Colonic mucosa (tissue), 4 donors: ENCODE measurements around the gene SLC35C1. TPM values are rescaled to one million over a fixed set of nuclear protein-coding genes. Genes with fewer than 3 reads are reported as not detected.

ENCODE experiments used
- DNase-seq: peaks from one replicate; pipeline ENCODE4 v3.0.0-alpha.2; 2020
- H3K27ac ChIP-seq: fragments of 200-600 bp; one replicate; pipeline ENCODE4 v1.8.0; 2021
- H3K27me3 ChIP-seq: fragments of 200-600 bp; one replicate; pipeline ENCODE4 v1.8.0; 2021
- H3K36me3 ChIP-seq: fragments of 200-600 bp; one replicate; pipeline ENCODE4 v1.8.0; 2021
- H3K4me1 ChIP-seq: fragments of 200-600 bp; one replicate; pipeline ENCODE4 v1.8.0; 2021; ENCODE audit warnings: mild to moderate bottlenecking
- H3K4me3 ChIP-seq: fragments of 200-600 bp; one replicate; pipeline ENCODE4 v1.8.0; 2021
- H3K9ac ChIP-seq, 2 donors: one replicate each; pipeline ENCODE4 v1.7.0; 2013; ENCODE audit warnings: control low read depth in 2 of 2, low read depth in 2 of 2, low read length in 2 of 2
- H3K9me3 ChIP-seq: fragments of 200-600 bp; one replicate; pipeline ENCODE4 v1.8.0; 2021
- intact Hi-C: fragments of 100-400 bp; cut with DNase I; formaldehyde crosslinking; loops from one replicate; pipeline ENCODE4 v1.14.1; 2022
- total RNA-seq, 2 donors: library from RNA; stranded (reverse); fragmentation: NEBNext Ultra II Directional in 1 of 2; extraction: Animal tissue kit (Norgen Biotek cat#: 25700) in 1 of 2; gene quantifications; one replicate each; pipeline ENCODE4 v1.2.1, GENCODE V29; 2021
- TF ChIP-seq, protein P1 (sequence below): fragments of 200-600 bp; IDR thresholded peaks from one replicate; pipeline ENCODE4 v1.8.0; 2022; ENCODE audit warnings: antibody characterized with exemption, mild to moderate bottlenecking
- donor health status: healthy.
- donor health status: DM: no; HTN: no; CAD: no.
- donor health status: DM: no; HTN: no; CAD: no.

Gene SLC35C1
- total RNA-seq, 2 donors from 2014 or later: 37.5 to 45.2 TPM

DNA sequence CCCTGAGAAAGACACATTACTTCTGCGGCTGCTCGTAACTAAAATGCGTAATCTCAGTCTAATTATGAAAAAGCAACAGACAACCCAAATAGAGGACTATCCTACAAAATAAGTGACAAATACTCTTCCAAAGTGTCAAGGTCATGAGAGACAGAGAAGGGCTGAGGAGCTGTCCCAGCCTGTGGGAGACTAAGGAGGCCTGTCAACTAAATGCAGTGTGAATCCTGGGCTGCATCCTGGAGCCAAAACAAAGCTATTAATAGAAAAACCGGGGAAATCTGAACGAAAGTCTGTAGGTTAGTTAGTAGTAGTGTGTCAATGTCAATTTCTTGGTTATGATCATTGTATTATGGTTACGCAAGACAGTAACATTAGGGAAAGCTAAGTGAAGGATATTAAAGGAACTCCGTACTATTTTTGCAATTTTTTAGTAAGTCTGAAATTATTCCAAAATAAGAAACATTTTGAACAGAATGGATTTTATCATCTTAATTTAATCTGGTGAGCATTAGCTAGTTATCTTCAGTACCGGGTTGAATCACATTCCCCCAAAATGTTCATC, 39.8 kb upstream of the SLC35C1 start:
- intact Hi-C loops: loop anchor here (10.0 kb wide), 1 partner anchor 420 kb away; no protein-coding TSS in a partner anchor
- no peak for DNase-seq
- no peak overlapping the region for H3K4me3 ChIP-seq
- H3K27ac ChIP-seq: no peak overlapping the region
- no peaks in the 10 kb centered on the region for H3K4me1 ChIP-seq
- H3K9ac ChIP-seq: no peak overlapping the region
- H3K9me3 ChIP-seq: no peaks in the 10 kb centered on the region
- TF ChIP-seq, protein P1, sequence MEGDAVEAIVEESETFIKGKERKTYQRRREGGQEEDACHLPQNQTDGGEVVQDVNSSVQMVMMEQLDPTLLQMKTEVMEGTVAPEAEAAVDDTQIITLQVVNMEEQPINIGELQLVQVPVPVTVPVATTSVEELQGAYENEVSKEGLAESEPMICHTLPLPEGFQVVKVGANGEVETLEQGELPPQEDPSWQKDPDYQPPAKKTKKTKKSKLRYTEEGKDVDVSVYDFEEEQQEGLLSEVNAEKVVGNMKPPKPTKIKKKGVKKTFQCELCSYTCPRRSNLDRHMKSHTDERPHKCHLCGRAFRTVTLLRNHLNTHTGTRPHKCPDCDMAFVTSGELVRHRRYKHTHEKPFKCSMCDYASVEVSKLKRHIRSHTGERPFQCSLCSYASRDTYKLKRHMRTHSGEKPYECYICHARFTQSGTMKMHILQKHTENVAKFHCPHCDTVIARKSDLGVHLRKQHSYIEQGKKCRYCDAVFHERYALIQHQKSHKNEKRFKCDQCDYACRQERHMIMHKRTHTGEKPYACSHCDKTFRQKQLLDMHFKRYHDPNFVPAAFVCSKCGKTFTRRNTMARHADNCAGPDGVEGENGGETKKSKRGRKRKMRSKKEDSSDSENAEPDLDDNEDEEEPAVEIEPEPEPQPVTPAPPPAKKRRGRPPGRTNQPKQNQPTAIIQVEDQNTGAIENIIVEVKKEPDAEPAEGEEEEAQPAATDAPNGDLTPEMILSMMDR: no peak
- no peaks in the 10 kb centered on the region for H3K36me3 ChIP-seq
- no peaks in the 10 kb centered on the region for H3K27me3 ChIP-seq

DNA sequence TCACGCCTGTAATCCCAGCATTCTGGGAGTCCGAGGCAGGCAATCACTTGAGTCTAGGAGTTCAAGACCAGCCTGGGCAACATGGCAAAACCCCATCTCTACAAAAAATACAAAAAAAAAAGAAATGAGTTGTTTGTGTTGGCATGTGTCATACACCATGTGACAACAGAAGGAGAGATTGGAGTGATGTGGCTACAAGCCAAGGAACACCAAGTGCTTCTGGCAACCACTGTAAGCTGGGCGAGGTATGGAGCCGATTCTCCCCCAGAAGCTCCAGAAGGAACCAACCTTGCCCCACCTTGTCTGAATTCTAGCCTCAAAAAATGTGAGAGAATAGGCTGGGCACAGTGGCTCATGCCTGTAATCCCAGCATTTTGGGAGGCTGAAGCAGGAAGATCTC, 39.1 kb upstream of the SLC35C1 start:
- TF ChIP-seq, protein P1: no peak
- H3K27ac ChIP-seq: no peak overlapping the region
- no peaks in the 10 kb centered on the region for H3K36me3 ChIP-seq
- DNase-seq: no peak
- no peaks in the 10 kb centered on the region for H3K27me3 ChIP-seq
- intact Hi-C loops: loop anchor here (10.0 kb wide), 1 partner anchor 421 kb away; no protein-coding TSS in a partner anchor
- no peak overlapping the region for H3K9ac ChIP-seq
- H3K4me1 ChIP-seq: no peaks in the 10 kb centered on the region
- H3K4me3 ChIP-seq: no peak overlapping the region
- H3K9me3 ChIP-seq: no peaks in the 10 kb centered on the region

DNA sequence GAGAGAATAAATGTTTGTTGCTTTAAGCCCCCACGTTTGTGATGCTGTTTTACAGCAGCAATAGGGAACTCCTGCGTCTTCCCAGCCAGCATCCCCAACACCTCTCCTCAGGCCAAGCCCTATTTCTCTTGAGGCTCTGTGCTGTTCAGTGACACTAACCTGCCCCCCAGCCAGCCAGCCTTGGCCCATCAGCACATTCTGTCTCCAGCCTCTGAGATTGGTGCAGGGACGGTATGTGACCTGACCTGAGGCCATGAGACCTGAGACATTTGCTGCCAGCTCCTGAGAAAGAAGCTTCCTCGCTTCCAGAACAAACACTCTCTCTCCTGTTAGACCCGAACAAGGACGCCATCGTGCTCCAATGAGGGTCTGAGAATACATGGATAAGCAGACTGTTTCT, 38.5 kb upstream of the SLC35C1 start:
- no peak for DNase-seq
- TF ChIP-seq, protein P1: no peak
- intact Hi-C loops: loop anchor here (10.0 kb wide), 1 partner anchor 422 kb away; no protein-coding TSS in a partner anchor
- Histone ChIP-seq H3K9me3 (no peaks in the 10 kb centered on the region), H3K4me1 (no peaks in the 10 kb centered on the region), H3K27me3 (no peaks in the 10 kb centered on the region), H3K9ac (no peak overlapping the region), H3K36me3 (no peaks in the 10 kb centered on the region), H3K27ac (no peak overlapping the region), H3K4me3 (no peak overlapping the region)

DNA sequence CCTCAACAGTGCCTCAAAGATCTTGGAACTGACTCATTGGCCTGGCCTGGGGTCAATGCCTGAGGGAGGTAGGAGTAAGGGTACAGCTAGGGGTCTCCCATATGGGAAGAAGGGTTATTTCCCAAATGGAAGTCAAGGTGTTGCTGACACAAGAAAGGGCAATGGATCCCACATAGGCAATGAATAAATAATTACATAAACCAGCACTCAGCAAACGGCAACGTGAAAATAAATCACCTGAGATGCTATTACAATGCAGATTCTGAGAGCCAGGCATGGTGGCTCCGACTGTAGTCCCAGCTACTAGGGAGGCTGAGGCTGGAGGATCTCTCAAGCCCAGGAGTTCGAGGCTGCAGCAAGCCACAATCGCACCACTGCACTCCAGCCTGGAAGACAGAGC, 36.5 kb upstream of the SLC35C1 start:
- H3K27ac ChIP-seq: no peak overlapping the region
- H3K36me3 ChIP-seq: no peaks in the 10 kb centered on the region
- H3K9me3 ChIP-seq: no peaks in the 10 kb centered on the region
- intact Hi-C loops: loop anchor here (10.0 kb wide), 1 partner anchor 424 kb away; no protein-coding TSS in a partner anchor
- no peak for DNase-seq
- no peaks in the 10 kb centered on the region for H3K4me1 ChIP-seq
- no peak overlapping the region for H3K4me3 ChIP-seq
- no peaks in the 10 kb centered on the region for H3K27me3 ChIP-seq
- TF ChIP-seq, protein P1: no peak
- H3K9ac ChIP-seq: no peak overlapping the region

DNA sequence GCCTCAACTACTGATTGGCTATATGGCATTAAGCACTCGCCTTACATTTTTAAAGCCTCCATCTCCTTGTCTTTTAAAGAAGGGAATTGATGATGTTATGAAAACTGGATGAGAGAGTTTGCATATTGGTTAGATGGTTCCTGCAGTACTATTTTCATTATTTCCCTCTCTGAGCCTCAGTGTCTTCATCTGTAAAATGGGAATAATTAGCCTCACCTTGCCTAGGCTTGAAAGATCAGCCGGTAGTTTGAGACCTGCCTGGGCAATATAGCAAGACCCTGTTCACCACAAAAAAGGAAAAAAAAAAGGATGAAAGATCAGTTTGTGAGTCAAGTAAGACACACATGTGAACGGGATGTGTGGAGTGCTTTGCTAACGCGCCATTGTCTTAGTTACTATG, 35.0 kb upstream of the SLC35C1 start:
- H3K27ac ChIP-seq: no peak overlapping the region
- H3K9ac ChIP-seq: no peak overlapping the region
- no peaks in the 10 kb centered on the region for H3K36me3 ChIP-seq
- H3K4me1 ChIP-seq: no peaks in the 10 kb centered on the region
- H3K27me3 ChIP-seq: no peaks in the 10 kb centered on the region
- TF ChIP-seq, protein P1: no peak
- DNase-seq: no peak
- intact Hi-C loops: loop anchor here (10.0 kb wide), 3 partner anchors 235 to 425 kb away; no protein-coding TSS in a partner anchor
- no peaks in the 10 kb centered on the region for H3K9me3 ChIP-seq
- no peak overlapping the region for H3K4me3 ChIP-seq
